CD4-positive, alpha-beta T cell treated with Interferon gamma for 1 hour (primary cell): Measurements from ENCODE around the gene C6orf136.
"Not testable (repeated sequence)": the region's sequence is repeated elsewhere in the genome, so short reads cannot be mapped to it uniquely, and the experiment has no call there.

Experiments used
- DNase-seq: peaks from one replicate; pipeline ENCODE4 v3.0.0-alpha.2; 2020

The C6orf136 gene

GRCh38 chr6:30664994-30665767, 18.2 kb downstream of the C6orf136 start:
- DNase-seq = no peak

DNA sequence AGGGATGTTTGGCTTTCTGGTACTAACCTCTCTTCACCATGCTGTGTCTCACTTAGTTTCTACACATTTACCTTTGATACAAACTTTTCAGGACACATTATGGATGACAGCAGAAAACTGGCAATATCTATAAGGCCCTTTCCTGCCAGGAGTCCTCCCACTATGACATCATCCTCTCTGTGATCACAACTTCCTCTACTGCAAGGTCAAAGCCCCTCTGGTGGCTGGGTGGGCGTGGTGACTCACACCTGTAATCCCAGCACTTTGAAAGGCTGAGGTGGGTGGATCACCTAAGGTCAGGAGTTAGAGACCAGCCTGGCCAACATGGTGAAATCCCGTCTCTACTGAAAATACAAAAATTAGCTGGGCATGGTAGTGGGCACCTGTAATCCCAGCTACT, 19.4 kb downstream of the C6orf136 start:
- not testable (repeated sequence) for DNase-seq

GRCh38 chr6:30670760-30671527, 24.0 kb downstream of the C6orf136 start:
- DNase-seq = no peak

DNA sequence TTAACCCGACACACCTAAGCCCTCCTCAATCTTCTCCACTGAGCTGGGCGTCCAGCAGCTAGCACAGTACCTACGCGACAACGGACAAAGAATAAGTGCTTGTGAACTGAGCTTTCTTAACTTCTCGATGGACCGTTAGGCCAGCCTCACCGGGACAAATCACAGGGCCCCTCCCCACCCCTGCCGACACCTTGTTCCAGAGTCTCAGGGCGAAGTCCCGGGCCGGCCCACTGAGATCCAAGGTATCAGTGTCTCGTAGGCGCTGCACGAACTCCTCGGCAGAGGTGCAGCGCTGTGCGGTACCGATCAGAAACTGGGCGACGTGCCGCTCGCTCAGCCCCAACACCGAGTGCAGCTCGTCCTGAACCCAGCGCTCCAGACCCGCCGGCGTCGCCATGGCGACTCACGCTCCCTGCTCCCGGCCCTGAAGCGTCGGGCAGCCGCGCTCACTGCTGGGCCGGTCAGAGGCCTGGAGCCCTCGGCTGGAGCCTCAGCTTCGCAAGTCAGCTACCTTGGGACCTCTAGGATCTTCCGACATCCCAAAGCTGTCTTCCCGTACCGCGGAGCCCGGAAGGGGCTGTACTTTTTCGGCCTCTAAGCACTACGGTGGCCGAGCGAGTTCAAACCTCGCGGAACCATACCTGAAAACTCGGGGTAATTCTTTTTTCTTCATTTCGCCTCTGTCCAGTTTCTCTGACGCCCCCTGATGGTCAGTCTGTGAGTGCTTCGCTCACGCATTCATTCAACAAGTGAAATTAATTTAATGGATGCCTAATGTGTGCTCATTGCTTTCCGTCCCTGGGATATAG, 25.7 kb downstream of the C6orf136 start, which contains the start of gene DHX16:
Gene DHX16 (minus strand): TSS at position 562 of the 809 bp plus-strand sequence. CDS start 165 bp downstream, at position 397.
- DNase-seq = peak; percentile 90

GRCh38 chr6:30676660-30677285, 29.8 kb downstream of the C6orf136 start:
- DNase-seq = no peak

GRCh38 chr6:30678964-30679726, 32.2 kb downstream of the C6orf136 start:
- peak; percentile 88 for DNase-seq

DNA sequence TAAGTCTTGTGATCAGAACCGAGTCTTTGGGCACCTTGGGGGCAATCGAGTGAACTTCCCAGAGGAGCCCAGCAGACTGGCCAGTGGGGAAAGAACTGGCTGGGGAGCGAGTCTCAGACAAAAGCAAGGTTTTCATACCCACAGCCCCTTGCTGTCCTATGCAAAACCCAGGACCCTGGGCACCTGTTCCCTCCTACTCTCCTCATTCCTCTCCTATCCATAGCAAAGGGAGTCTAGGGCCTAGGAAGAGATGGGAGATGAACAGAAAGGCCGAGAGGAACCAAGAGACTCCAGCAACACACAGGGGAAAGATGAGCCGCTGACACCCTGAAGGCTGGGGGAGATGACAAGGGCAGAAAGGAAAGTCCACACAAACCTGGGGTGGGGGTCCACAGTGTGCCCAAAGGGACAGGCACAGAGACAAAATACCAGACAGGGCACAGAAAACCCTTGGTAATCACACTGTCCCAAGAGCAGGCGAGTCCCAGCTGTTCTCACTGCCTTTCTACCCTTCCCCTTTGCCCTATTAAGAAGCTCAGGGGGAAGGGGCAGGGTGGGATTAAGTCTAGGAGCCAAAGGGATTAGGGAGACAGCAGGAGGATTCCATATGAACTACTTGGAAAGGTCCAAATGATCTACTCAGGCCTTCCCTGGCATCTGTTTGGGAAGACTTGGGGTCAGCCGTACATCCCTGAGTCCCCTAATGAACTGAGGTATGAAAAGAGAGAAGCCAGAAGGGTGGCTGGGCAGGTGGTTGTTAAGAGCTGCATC, 33.0 kb downstream of the C6orf136 start:
- no peak for DNase-seq

- DNase-seq = no peak
Observed at GRCh38 chr6:30681766-30682142, 34.8 kb downstream of the C6orf136 start.

DNA sequence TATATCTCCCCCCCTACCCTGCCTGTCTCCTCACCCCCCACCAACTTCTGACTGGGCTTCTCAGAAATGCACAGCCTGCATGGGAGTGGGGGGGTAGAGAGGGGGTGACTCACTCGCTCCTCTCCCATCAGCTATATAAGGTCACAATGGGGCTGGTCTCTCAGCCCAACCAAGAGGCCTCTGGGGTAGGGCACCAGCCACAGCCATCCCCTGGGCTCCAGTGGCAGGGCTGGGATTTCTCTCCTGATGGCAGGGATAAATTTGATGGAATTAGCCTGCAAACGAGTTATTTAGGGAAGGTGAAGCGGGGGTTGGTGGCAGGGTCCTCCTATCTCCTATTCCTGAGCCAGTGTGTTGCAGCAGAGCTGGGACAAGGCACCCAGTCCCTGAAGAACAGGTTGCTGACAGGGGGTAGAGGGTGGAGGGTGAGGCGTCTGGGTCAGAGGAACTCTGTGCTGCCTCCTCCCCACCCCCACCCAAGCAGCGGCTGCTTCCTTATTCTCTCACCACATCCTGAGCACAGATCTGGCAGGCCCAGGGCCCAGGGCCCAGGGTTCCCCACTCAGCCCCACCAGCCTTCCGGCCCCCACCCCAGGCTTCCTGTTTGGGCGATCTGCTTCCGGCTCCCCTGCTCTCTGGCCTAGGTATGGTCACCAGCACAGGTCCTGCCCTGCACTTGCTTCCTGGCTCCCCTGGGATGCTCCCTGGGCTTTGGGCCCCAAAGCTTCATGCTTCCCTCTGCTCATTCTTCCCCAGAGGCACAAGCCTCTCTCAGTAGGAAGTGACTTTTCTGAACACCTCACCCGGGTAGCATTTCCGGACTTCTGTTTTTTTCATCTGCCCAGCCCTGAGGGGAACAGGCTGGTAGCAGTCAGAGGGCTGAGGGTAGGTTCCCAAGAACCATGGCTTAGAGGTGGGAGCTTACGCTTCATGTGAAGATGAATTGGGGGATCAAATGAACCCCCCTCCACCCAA, 35.5 kb downstream of the C6orf136 start:
- DNase-seq = peak; percentile 91

DNA sequence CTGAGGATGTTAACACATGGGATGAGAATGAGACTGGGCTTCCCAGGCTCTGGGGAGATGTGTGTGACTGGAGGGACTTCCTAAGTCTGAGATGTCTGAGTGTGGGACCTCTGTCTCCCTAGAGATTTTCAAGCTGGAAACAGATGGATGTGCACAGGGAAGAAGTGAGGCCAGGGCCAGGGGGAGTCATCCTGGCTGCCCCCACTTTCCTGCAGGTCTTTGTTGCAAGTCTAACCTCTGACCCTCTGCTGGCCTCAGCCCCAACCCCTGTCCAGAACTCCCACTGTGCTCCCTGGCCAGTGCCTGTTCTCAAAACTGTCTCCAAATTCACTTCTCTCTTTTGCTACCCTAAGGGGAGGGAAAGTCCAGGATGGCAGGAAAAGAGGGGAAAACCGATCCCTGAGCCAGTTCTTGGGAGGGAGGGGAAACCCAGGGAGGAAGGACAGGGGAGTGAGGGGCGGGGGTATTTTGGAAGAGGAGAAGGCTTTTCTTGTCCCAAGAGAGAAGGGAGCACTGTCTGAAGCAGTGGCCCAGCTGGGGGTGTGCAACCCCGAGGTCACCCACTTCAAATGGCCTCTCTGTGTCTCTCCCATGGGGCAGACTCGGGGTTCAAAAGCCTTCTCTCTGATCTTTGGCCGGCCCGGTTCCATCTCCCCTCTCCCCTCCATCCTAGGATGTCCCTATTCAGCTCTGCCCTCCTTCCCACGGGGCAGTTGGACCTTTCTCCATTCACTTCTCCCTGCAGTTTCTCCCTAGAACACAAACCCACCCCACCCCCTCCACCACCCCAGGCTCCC, 36.4 kb downstream of the C6orf136 start:
- no peak for DNase-seq

DNA sequence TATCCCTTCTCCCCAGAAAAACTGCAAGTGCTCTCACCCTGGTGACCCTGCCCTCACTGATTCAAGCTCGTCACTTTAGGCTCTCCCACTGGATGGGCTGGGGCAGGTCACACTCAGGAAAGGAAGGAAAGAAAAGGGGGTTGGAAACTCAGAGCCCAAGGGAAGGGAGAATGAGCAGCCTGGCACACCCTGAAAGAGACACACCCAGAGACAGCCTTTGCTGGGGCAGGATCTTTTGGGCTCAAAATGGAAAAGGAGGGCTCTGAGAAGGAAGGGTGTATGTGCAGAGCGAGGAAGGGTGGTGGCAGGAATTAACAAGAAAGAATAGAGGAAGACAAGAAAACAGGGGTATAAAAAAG, 37.0 kb downstream of the C6orf136 start:
- no peak for DNase-seq

DNA sequence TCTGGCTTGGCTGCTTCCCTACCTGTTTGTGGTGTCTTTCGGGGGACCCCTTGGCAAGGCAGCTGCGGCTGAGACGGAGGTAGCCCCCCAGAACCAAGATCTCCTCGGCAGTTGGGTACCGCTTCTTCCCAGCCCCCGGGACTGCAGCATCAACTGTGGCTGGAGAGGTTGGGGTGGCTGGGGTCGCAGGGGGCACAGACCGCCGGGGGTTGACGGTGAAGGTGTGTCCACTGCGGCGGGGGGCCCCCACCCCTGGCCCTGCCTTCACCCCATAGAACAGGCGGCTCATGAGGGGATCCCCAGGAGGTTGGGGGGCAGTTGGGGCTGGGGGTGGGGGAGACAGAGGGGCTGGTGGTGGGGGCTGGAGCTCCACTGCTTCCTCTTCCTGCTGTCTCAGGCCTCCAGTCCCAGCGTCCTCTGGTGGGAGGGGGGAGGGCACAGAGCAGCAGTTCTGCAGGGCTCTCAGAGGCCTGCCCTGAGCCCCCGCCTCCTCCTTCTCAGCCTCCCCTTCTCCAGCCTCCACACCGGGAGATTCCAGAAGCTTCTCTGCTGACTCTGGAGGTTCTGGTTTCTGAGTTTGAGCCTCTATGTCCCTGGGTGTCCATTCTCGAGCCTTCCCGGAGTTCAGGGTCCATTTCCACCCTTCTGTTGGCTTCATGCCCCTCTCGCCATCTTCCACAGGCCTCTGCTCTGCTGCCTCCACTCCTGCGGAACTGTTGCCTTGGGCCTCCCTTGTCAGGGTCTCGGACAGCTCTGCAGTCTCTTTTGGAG, 37.6 kb downstream of the C6orf136 start:
- peak; percentile 62 for DNase-seq

- no peak for DNase-seq
Observed at GRCh38 chr6:30685157-30686008, 38.5 kb downstream of the C6orf136 start.

- peak; percentile 79 for DNase-seq
Observed at GRCh38 chr6:30686009-30686907, 39.3 kb downstream of the C6orf136 start, which contains the start of gene PPP1R18. PPP1R18 (minus strand) TSS chr6:30686645; CDS start chr6:30686018, 627 bp downstream.

- DNase-seq = peak; percentile 87
Observed at GRCh38 chr6:30686908-30687658, 40.1 kb downstream of the C6orf136 start.
